ENCODE results near the gene LIAS. TPM values are rescaled to one million over a fixed set of nuclear protein-coding genes. Genes with fewer than 3 reads are reported as not detected.
"Not testable (repeated sequence)": the region's sequence is repeated elsewhere in the genome, so short reads cannot be mapped to it uniquely, and the experiment has no call there.

Gene LIAS
- 6.1 and 6.9 TPM in 2 replicates for total RNA-seq

DNA sequence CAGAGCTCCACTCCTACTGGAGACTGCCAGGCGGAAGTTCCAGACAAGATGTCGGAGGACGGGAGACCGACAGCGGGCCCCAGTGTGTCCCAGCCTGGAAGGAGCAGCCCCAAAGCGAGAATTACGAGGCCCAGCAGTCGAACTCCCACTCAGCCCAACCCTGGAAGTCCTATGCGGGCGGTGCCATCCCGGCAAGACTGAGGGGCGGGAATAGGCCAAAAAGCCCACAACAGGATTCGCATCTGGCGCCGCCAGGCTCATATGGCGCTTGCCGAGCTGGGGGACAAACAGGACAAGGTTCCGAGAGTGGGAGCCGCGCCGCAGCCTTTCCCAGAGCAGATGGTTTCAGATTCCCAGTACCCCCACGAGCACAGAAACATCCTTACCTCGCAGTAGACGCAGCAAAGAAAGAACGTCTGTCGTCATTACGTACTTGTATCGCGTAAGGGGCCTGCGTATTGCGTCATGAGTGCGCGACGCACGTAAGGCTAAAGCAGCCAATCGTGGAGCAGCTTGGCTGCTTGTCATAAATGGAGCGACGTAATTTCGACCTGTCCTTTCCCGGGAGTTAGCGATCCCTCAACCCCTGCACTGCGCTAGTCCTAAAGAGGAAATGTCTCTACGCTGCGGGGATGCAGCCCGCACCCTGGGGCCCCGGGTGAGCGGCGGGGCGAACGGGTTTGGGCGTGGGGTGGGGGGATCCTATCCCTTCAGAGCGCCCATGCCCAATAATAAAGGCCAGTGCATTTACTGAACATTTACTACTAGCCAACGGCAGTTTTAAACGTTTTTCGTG lies at the start of gene LIAS, which contains the start of gene RPL9:
TSS of gene LIAS (plus strand) at position 552 of the 796 bp plus-strand sequence. CDS start at position 614, 62 bp downstream.
TSS of gene RPL9 (minus strand) at position 418 of the 796 bp plus-strand sequence. CDS start 483 bp downstream, outside the sequence.
- TF ChIP-seq, protein P1, sequence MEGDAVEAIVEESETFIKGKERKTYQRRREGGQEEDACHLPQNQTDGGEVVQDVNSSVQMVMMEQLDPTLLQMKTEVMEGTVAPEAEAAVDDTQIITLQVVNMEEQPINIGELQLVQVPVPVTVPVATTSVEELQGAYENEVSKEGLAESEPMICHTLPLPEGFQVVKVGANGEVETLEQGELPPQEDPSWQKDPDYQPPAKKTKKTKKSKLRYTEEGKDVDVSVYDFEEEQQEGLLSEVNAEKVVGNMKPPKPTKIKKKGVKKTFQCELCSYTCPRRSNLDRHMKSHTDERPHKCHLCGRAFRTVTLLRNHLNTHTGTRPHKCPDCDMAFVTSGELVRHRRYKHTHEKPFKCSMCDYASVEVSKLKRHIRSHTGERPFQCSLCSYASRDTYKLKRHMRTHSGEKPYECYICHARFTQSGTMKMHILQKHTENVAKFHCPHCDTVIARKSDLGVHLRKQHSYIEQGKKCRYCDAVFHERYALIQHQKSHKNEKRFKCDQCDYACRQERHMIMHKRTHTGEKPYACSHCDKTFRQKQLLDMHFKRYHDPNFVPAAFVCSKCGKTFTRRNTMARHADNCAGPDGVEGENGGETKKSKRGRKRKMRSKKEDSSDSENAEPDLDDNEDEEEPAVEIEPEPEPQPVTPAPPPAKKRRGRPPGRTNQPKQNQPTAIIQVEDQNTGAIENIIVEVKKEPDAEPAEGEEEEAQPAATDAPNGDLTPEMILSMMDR (IDR thresholded peaks at IDR 0.05; ENCODE audit: insufficient read depth, low read depth, low read length) = no peak

DNA sequence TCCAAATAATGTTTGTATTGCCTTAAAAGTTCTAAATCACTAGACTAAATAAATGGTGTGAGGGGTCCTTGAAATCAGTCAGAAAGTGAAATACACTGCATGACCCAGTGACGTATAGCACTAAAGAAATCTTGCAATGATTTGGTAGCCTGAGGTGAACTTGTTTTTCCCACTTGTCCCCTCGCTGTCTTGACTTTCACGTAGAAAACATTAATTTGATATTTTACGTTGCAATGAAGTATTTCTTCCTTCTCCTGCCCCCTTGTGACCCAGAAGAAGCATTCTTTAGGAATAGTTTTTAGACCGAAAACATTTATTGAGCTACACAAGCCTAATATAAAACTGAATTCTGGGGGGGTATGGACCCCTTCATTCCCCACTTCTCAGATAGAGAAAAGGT lies 48.4 kb upstream of the LIAS start:
- no peak overlapping the region for H3K4me3 ChIP-seq (ENCODE audit: low read depth, low read length)
- peak; percentile 21 for DNase-seq (ENCODE audit: low read depth)
- TF ChIP-seq, protein P1 (IDR thresholded peaks at IDR 0.05; ENCODE audit: insufficient read depth, low read depth, low read length) = peak; percentile 35

More for the DNA sequence above, at the start of gene LIAS, which contains the start of gene RPL9:
- H3K4me3 ChIP-seq (ENCODE audit: low read depth, low read length) = peak within 1 kb of the TSS; percentile 98
- DNase-seq (ENCODE audit: low read depth) = peak; percentile 100

DNA sequence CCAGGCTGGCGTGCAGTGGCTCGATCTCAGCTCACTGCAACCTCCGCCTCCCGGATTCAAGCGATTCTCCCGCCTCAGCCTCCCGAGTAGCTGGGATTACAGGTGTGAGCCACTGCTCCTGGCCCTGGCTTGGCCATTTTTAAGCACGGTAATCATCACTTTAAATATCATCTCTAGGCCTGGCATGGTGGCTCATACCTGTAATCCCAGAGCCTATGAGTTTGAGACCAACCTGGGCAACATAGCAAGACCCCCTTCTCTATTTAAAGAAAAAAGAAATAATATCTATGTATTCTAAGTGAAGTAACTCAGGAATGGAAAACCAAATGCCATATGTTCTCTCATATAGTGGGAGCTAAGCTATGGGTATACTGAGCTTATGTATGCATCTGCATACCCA lies 47.3 kb upstream of the LIAS start:
- H3K4me3 ChIP-seq (ENCODE audit: low read depth, low read length) = not testable (repeated sequence)

DNA sequence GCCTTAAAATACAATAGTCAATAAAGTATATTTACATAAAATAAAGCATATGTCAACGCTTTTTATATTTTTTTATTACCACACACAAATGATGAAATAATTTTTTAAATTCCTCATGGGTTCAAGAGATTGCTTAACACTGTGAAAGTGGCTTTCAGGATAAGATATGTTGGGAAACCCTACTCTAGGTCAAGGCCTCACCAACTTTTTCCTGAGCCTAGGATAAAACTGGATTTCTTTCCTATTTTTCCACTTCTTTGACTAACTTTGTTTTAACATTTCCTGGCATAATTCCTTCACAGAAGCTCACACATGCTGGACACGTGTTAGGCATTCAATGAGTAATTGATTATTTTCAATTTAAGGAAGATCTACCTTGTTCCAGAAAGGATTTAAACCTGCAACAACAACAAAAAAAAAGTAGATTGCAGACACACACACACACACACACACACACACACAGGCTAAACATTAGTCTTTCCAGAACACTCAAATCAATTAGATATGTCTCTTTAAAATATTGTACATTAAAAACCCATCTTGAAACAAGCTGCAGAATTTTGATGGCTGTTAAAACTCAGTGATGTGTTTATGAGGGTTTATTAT lies 43.1 kb upstream of the LIAS start:
- TF ChIP-seq, protein P1 (IDR thresholded peaks at IDR 0.05; ENCODE audit: insufficient read depth, low read depth, low read length) = no peak
- peak; percentile 68 for DNase-seq (ENCODE audit: low read depth)
- H3K4me3 ChIP-seq (ENCODE audit: low read depth, low read length) = no peak overlapping the region

More for the DNA sequence above, 47.3 kb upstream of the LIAS start:
- DNase-seq (ENCODE audit: low read depth) = not testable (repeated sequence)

GRCh38 chr4:39422247-39422646 lies 36.6 kb upstream of the LIAS start:
- DNase-seq (ENCODE audit: low read depth) = no peak
- no peak overlapping the region for H3K4me3 ChIP-seq (ENCODE audit: low read depth, low read length)
- TF ChIP-seq, protein P1 (IDR thresholded peaks at IDR 0.05; ENCODE audit: insufficient read depth, low read depth, low read length) = no peak

DNA sequence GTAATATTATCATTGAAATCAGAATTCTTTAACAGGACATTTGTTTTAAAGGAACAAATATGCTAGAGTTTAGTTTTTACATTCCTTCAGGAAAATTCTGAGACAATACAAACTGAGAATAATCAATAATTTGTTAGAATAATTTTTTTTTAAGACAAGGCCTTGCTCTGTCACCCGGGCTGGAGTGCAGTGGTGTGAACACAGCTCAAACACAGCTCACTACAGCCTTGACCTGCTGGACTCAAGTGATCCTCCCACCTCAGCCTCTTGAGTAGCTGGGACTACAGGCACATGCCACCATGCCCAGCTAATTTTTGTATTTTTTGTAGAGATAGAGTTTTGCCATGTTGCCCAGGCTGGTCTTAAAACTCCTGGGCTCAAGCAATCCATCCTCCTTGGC lies 33.6 kb upstream of the LIAS start:
- DNase-seq (ENCODE audit: low read depth) = not testable (repeated sequence)

DNA sequence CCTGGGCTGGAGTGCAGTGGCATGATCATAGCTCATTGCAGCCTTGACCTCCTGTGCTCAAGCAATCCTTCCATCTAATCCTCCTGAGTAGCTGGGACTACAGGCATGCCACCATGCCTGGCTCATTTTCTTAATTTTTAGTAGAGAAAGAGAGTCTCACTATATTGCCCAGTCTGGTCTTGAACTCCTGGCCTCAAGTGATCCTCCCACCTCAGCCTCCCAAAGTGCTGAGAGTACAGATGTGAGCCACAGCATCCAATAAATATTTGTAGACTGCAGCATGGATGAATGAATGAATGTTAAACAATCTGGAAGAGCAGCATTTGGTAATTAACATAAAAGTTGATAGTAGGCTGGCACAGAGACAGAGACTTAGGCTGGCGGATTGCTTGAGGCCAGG lies 32.1 kb upstream of the LIAS start:
- no peak overlapping the region for H3K4me3 ChIP-seq (ENCODE audit: low read depth, low read length)
- no peak for DNase-seq (ENCODE audit: low read depth)
- TF ChIP-seq, protein P1 (IDR thresholded peaks at IDR 0.05; ENCODE audit: insufficient read depth, low read depth, low read length) = no peak

More for the DNA sequence above, 33.6 kb upstream of the LIAS start:
- H3K4me3 ChIP-seq (ENCODE audit: low read depth, low read length) = not testable (repeated sequence)
